ENCODE results near the gene SCNN1G. TPM values are rescaled to one million over a fixed set of nuclear protein-coding genes. Genes with fewer than 3 reads are reported as not detected.

The SCNN1G gene
- total and polyA plus RNA-seq, 2 donors (not counting 1 experiment from before 2014, with no cell fraction given) = not detected

DNA sequence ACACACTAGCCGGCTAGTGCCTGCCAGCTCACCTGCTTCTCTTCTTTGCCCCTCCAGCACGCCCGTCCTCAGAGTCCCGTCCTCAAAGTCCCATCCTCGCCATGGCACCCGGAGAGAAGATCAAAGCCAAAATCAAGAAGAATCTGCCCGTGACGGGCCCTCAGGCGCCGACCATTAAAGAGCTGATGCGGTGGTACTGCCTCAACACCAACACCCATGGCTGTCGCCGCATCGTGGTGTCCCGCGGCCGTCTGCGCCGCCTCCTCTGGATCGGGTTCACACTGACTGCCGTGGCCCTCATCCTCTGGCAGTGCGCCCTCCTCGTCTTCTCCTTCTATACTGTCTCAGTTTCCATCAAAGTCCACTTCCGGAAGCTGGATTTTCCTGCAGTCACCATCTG lies 3.6 kb downstream of the SCNN1G start:
- Histone ChIP-seq H3K27ac (ENCODE audit: insufficient read depth, low read length) (no peak overlapping the region), H3K4me1 (ENCODE audit: control insufficient read depth, extremely low read depth, insufficient read depth, low read length) (no peaks in the 10 kb centered on the region), H3K9ac (ENCODE audit: insufficient read depth, low read length) (peak overlapping the region; percentile 2), H3K79me2 (ENCODE audit: control insufficient read depth, insufficient read depth, low read length) (no peaks in the 10 kb centered on the region), H2AFZ (ENCODE audit: low read length) (no peak overlapping the region), H3K27me3 (ENCODE audit: control insufficient read depth, insufficient read depth, low read length) (peaks cover 29% of the 10 kb centered on the region), H3K36me3 (ENCODE audit: control insufficient read depth, insufficient read depth, low read length) (no peaks in the 10 kb centered on the region), H4K20me1 (ENCODE audit: control insufficient read depth, extremely low read depth, insufficient read depth, low read length) (no peaks in the 10 kb centered on the region), H3K9me3 (ENCODE audit: control insufficient read depth, insufficient read depth, low read depth, low read length) (no peaks in the 10 kb centered on the region), H3K4me2 (ENCODE audit: extremely low read depth, insufficient read depth, low read length) (no peak overlapping the region), H3K4me3 (replicated peaks in 1 of 4; ENCODE audit: control extremely low read depth in 1 of 4, insufficient read depth in 1 of 4, low read depth in 3 of 4, low read length in 4 of 4) (no peak overlapping the region)
- DNase-seq (ENCODE audit: low read depth in 2 of 2) = no peak
- TF ChIP-seq EZH2 (IDR thresholded peaks at IDR 0.05; ENCODE audit: low read length, missing control alignments) = no peak

DNA sequence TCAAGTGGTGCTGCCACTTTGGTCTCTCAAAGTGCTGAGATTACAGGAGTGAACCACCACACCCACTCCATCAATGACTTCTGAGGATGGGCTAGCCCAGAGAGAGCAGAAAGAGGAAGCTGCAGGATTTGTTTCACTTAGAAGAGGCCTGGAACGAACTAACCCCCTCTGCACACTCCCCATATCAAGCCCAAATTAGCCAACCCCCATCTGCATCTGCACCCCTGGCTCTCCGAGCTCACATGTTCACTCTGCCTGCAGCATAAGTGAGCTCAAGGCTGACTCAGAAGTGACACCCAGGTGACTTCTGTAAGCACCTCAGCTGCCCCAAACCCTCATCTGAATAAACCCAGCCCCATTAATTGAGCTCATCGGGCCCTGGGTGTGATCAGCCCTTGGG lies 4.8 kb downstream of the SCNN1G start:
- H3K4me2 ChIP-seq (ENCODE audit: extremely low read depth, insufficient read depth, low read length) = no peak overlapping the region
- no peaks in the 10 kb centered on the region for H3K79me2 ChIP-seq (ENCODE audit: control insufficient read depth, insufficient read depth, low read length)
- no peaks in the 10 kb centered on the region for H3K9me3 ChIP-seq (ENCODE audit: control insufficient read depth, insufficient read depth, low read depth, low read length)
- H2AFZ ChIP-seq (ENCODE audit: low read length) = no peak overlapping the region
- H3K4me3 ChIP-seq (replicated peaks in 1 of 4; ENCODE audit: control extremely low read depth in 1 of 4, insufficient read depth in 1 of 4, low read depth in 3 of 4, low read length in 4 of 4) = no peak overlapping the region
- TF ChIP-seq, protein P1, sequence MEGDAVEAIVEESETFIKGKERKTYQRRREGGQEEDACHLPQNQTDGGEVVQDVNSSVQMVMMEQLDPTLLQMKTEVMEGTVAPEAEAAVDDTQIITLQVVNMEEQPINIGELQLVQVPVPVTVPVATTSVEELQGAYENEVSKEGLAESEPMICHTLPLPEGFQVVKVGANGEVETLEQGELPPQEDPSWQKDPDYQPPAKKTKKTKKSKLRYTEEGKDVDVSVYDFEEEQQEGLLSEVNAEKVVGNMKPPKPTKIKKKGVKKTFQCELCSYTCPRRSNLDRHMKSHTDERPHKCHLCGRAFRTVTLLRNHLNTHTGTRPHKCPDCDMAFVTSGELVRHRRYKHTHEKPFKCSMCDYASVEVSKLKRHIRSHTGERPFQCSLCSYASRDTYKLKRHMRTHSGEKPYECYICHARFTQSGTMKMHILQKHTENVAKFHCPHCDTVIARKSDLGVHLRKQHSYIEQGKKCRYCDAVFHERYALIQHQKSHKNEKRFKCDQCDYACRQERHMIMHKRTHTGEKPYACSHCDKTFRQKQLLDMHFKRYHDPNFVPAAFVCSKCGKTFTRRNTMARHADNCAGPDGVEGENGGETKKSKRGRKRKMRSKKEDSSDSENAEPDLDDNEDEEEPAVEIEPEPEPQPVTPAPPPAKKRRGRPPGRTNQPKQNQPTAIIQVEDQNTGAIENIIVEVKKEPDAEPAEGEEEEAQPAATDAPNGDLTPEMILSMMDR (conservative IDR thresholded peaks at IDR 0.05 in 1 of 2, IDR thresholded peaks at IDR 0.05 in 1 of 2; ENCODE audit: low read depth in 1 of 2, low read length in 2 of 2) = no peak
- no peak for TF ChIP-seq EZH2 (IDR thresholded peaks at IDR 0.05; ENCODE audit: low read length, missing control alignments)
- peaks cover 29% of the 10 kb centered on the region for H3K27me3 ChIP-seq (ENCODE audit: control insufficient read depth, insufficient read depth, low read length)
- H3K9ac ChIP-seq (ENCODE audit: insufficient read depth, low read length) = no peak overlapping the region
- no peaks in the 10 kb centered on the region for H3K36me3 ChIP-seq (ENCODE audit: control insufficient read depth, insufficient read depth, low read length)
- H4K20me1 ChIP-seq (ENCODE audit: control insufficient read depth, extremely low read depth, insufficient read depth, low read length) = no peaks in the 10 kb centered on the region
- no peak overlapping the region for H3K27ac ChIP-seq (ENCODE audit: insufficient read depth, low read length)
- no peaks in the 10 kb centered on the region for H3K4me1 ChIP-seq (ENCODE audit: control insufficient read depth, extremely low read depth, insufficient read depth, low read length)
- no peak for DNase-seq (ENCODE audit: low read depth in 2 of 2)

DNA sequence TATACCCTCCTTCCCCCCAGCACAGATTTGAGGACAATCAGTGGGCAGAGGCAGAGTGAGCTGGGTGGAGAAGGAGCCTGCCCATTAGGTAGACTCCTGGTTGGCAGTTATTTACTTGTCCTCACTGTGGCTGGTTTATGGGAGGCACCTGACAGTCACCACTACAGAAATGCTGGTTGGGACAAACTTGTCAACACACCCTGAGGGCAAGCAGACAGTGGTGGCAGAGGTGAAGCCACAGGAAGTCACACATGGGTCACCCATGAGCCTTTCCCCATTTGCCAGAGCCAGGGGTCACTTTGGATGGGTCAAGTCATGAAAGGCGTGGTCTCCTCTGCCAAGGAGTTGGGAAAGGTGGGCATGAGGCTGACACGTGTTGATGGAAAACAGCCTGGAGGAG lies 6.4 kb downstream of the SCNN1G start:
- Histone ChIP-seq H4K20me1 (ENCODE audit: control insufficient read depth, extremely low read depth, insufficient read depth, low read length) (no peaks in the 10 kb centered on the region), H2AFZ (ENCODE audit: low read length) (no peak overlapping the region), H3K36me3 (ENCODE audit: control insufficient read depth, insufficient read depth, low read length) (no peaks in the 10 kb centered on the region), H3K9me3 (ENCODE audit: control insufficient read depth, insufficient read depth, low read depth, low read length) (no peaks in the 10 kb centered on the region), H3K27ac (ENCODE audit: insufficient read depth, low read length) (no peak overlapping the region), H3K9ac (ENCODE audit: insufficient read depth, low read length) (no peak overlapping the region), H3K79me2 (ENCODE audit: control insufficient read depth, insufficient read depth, low read length) (no peaks in the 10 kb centered on the region), H3K27me3 (ENCODE audit: control insufficient read depth, insufficient read depth, low read length) (peaks cover 17% of the 10 kb centered on the region), H3K4me3 (replicated peaks in 1 of 4; ENCODE audit: control extremely low read depth in 1 of 4, insufficient read depth in 1 of 4, low read depth in 3 of 4, low read length in 4 of 4) (no peak overlapping the region), H3K4me1 (ENCODE audit: control insufficient read depth, extremely low read depth, insufficient read depth, low read length) (no peaks in the 10 kb centered on the region), H3K4me2 (ENCODE audit: extremely low read depth, insufficient read depth, low read length) (no peak overlapping the region)
- DNase-seq (ENCODE audit: low read depth in 2 of 2) = no peak
- TF ChIP-seq, protein P1 (conservative IDR thresholded peaks at IDR 0.05 in 1 of 2, IDR thresholded peaks at IDR 0.05 in 1 of 2; ENCODE audit: low read depth in 1 of 2, low read length in 2 of 2) = no peak
- TF ChIP-seq EZH2 (IDR thresholded peaks at IDR 0.05; ENCODE audit: low read length, missing control alignments) = no peak

All from fibroblast of lung (primary cell).